ENCODE data around the gene BHLHE23.

DNA sequence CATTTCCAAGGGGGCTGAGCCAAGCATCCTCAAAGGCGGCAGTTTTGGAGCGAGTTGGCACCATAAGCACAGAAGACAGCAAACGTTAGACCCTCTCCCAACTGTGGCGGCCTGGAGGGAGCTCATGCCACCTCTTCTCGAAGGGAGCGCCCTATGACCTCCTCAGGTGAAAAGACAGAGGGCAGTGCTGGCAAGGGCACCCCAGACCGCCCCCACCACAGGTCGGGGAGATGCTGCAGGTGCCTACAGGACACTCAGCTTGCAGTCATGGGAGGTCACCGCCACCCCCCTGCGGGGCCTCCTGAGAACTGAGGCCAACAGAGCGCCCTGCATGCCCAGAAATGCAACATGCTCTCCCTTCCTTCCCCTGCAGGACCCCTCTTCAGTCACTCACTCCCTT lies 45.1 kb upstream of the BHLHE23 start:
- TF ChIP-seq GATA3 (IDR thresholded peaks at IDR 0.05; ENCODE audit: low read depth, low read length) (no peak), GATA2 (IDR thresholded peaks at IDR 0.05; ENCODE audit: low read depth, low read length) (no peak)
